ENCODE results near the gene RFTN1.

RFTN1 gene

DNA sequence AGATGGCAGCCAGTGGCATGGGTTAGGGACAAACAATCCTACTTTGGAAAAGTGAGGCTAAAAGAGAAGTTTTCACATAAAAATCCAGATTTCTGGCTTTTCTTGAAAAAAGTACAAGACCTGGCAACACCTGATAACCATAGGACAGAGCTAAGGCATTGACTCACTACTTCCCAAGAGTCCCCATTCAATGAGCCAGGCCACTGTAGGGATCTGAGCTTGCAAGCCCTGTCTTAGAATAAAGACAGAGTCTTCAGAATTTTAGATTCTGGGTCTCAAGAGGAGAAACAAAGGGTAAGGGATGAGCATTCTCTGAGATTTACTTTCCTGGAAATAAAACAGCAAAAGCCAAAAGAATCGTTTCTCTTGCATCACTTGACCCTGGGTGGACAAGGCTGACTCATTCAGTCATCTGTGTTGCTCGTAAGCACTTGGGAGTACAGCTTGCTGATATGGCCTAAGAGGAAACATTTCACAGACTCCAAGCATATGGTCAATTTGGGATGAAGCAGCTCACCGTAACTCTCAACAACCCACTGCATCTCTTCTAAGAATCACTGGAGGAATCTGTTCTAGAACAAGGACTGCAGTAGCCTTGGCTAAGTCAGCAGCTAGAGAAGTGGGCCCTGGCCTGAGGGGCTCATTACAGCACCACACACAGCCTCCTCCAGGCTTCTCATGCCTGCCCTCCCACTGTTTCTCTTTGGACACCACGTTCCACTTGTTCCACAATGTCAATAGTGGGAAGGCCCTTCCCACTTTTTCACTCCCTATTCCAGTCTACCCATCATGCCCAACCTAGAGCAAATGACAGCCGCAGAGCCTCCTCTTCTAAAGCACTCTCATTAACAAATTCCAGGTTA is 86.2 kb downstream of the RFTN1 start:
- DNase-seq: no peak

DNA sequence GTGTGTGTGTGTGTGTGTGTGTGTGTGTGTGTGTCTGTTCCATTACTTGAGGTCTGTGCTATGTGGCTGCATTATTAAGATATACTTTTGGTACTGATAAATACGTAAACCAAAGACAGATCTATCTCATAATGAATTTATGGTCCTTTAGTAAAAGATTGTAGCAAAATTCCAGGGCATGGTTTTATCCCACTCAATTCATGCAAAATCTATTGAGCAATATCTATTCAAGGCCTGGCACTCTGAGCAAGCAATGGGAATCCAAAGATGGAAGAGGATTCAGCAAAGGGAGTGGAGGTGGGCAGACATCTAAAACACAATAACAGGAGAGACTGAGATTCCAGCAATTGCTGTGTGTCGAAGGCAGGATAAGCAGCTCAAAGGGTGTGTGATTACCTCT is 86.8 kb downstream of the RFTN1 start:
- DNase-seq: no peak

DNA sequence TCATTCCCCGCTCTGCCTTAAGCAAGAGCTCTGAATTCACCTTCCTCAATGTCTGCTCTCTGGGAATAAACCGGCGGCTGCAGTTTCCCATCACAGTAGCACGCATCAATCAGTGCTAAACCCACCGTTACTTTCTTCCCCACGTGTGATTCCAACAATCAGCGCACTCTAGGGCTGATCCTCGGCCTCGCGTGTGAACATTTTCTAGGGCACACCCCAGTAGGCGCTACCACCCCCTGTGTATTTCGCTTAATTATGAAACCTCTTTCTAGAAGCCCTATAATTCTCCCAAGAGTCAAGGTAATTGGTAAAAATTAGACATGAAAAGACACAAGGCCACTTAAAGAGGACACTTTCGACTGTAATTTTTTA is 87.5 kb downstream of the RFTN1 start:
- DNase-seq: no peak

DNA sequence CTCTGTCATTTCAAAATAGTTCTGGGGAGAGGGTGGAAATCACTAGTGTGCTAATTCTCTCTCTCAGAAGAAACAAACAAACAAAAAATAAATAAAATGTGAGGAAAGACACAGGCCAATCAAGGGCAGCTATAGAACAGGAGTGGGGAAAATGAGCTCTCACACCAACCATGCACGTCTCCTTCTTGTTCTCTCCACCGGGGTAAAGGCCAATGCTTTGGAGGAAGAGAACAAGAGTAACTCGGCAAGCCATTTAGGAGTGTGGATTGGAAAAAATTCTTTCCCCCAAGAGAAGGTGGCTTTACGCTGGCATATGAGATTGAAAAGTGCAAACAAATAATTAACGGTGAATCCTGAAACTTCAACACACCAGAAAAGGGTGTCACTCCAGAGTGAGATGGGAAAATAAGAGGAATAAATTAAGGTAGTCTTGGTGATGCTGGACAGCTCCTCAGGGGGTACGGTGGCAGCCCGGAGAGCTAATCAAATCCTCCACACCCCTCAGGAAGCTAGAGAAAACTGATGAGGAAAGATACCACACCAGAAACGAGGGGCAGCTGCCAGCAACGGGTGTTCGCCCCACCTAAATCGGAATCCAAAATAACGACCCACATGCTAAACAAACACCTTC is 88.0 kb downstream of the RFTN1 start:
- DNase-seq: no peak

DNA sequence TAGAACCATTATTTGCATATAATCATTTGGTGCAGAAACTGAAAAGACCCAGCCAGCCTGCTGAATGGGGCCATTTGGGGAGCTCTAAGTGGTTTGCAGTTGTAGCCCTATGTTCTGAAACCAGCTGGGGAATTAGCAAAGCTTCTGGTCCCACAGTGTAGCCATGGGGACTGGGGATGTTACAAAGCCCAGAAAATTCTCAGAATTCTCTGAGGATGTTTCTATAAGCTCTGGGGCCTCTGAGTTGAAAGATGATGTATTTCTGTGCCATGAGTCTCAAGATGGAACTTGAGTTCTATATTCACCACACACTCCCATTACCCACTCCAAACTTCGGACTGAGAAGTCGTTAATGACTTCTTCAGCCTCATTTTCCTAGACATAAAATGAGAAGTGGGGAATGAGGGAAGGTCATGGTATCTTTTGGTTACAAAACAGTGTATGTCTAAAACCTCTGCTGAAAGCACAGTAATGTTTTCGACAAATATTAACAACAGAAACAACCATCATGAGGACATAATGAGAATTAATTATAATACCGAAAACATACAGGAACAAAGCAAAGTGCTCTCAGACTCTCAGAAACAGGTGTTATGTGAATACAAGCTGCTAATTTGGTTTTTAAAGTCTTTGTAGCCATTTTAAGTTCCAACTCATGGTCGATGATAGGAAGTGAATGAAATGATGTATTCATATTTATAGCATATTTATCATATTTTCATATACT is 89.4 kb downstream of the RFTN1 start:
- DNase-seq: no peak

DNA sequence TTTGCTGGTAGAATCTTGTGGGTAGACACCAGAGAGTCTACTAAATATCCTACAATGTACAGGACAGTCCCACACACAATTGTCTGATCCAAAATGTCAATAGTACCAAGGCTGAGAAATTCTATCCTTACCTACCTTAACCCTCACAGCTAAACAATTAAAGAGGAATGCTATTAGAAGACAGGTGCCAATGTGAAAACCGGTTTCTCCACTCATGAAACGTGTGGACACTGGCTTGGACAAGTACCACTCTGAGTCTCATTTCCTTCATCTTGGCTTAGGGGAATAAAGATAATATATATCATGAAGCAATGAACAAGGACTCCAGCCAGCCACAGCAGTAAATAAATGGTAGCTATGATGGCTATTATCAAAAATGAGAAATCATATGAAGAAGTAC is 90.2 kb downstream of the RFTN1 start:
- no peak for DNase-seq

DNA sequence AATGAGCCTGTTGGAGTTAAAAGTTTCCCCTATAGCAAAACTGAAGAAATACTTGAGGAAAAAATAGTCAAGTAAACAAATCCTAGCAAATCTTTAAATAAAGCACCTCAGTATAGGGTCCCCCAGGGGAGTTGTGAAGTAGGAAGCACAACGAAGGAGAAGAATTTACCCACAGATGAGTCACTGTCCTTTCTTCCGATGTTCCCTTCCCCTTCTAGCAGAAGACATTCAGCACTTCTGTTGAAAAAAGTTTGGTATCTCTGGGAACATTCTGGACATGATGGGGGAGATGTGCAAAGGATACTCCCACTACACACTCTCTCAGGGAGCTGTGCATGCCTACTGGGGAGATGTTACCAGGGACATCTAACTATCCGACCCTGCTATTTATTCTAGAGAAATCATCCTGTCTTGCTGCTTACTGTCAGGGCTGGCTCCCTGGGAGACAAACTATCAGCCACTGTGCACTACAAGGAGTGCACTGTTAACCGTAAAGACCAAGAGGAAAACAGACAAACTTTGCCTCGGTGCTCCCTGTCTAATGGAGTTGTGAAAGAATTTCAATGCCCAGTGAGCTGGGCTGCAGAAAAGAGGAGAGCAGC is 93.8 kb downstream of the RFTN1 start:
- DNase-seq: no peak

DNA sequence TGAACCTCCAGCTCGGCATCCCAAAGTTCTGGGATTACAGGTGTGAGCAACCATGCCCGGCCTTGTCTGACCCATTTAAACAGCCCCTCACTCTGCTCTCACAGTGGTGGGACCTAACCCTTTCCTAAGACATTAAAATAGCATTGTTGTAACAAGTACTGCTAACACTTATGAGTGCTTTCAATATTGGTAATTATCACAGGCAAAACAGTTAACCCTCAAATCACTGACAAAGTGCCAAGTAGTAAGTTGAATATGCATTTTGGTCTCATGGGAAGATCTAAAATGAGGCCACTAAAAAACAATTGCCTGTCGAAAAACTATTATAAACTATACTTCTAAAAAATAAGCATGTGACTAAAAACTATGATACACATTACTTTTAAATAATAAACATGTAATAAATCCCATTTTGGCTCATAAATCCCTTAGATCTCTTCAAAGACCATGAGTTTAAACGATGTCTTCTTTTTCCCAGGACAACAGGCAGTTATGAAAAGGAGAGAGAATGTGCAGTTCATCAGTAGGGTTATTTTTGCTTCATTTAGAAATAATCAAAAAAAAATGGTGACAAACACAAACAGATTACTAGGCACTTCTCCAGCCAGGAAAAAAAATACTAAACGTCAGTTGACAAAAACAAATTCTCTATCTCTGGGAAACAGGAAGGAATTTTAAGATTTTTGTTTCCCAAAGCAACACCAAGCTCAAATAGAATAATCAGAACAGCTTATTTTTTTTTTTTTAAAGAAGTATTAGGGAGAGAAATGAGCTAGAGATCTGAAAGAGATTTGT is 95.4 kb downstream of the RFTN1 start:
- DNase-seq: no peak

DNA sequence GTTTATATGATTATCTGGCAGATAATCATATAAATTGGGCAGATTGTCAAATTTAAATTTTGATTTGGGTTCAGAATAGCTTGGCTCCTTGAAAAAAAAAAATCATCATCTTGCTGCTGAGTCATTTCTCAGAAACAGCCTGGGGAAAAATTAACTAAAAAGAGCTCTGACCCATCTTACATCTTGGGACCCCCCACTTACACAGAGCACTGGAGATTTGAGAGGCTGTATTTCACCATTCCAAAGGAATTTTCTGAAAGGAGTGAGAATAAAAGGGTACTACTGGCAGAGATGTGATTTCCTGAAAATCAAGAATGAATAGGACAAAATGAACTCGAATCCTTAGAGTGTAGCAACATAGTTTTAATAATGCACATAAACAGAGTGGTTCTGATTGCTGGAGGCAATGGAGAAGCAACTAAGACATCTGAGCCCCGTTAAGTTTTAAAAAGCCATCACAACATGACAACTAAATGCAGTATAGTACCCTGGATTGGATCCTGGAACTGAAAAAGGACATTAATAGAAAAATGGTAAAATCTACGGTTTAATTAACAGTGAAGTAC is 97.5 kb downstream of the RFTN1 start:
- DNase-seq: no peak

DNA sequence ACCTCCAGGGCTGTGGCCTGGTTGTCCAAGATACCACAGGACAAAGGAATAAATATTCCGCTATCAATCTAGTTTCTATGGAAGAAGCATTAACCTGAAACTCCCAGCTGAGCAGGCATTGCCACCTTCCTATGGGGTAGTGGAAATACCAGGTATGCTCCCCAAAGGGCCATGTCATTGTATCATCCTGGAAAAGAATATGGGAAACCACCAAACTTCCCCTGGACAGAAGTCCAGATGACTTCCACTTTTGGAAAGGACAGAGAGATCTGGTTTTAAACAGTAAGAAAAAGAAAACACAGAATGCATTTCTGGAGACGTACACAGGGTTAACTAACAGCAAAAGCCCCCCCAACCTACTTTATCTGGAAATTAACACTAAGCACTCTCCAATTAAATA is 100.2 kb downstream of the RFTN1 start:
- DNase-seq: no peak

DNA sequence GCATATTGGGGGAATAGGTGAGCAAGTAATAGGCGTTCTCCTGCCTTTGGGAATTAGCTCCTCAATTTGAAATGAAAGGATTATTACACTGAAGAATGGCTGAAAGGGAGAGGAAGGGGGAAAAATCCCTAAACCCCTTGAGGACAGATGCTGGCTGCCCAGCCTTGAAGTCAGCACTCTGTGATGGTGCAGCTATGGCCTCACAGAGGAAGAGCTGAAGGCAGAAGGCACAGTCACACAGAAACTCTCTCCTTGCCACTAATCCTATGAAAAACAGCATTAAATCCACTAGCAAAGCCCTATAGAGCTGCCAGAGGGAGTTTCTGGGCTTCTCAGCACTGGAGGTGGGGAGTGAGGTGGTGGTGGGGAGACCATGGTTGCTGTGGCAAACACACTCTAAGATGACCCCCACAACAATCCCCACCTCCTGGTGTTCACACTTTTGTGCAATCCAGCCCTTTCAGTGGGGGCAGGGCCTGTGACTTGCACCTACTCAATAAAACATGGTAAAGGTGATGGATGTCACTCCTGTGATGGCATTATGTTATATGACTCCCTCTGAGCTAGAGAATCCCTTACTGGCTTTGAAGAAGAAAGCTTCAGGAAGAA is 101.2 kb downstream of the RFTN1 start:
- DNase-seq: no peak

DNA sequence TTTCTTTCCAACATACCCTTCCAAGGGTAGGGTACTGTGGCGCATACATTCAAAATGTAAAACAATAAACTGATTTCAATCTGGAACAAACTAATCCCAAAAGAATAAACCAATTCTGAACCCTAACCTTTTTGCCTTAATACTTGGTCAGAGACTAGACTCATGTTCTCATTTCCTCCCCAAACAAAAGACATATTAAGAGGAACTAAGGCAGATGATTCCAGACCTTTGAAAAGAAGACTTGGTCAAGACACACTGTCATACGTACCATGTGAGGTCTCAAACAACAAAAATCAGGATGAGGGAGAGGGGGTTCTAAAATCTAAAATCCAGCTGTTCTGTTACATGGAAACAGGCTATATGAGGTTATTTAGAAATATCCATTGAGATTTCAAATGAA is 102.1 kb downstream of the RFTN1 start:
- no peak for DNase-seq

DNA sequence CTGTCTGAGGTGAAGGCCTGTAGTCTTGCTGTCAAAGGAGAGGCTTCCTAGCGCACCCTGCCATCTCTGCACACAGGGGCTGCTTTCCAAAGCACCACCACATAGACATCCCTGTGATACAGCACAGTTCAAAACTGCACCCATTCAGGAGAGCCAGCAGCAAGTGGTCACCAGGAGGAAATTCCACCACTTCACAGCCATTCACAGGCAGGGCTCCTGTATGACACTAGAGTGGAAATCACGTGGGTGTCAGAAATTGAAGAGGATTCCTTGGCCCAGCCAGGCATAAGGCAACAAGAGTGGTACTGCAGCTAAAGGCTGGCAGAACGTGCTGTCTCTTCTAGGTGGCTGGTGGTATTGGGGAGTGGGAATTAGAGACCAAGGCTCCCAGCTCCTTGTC is 102.8 kb downstream of the RFTN1 start:
- no peak for DNase-seq

DNA sequence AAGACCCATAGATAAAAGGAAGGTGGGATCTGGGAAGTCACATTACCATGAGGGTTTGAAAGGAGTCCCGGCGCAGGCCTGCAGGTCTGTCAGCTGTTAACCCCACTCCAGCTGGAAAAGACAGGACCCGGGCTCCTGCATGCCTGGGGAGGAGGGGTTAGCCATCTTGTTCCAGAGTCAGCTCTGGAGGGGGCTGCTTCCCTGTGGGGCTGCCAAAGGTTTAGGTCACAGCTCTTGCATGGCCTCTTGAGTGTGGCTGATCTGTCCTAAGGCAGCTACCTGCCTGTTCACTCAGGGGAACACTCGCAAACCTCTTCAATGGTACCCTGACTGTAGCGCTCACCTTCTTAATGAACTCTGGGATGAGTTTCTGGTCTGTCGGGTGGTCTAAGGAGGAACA is 104.5 kb downstream of the RFTN1 start:
- no peak for DNase-seq

DNA sequence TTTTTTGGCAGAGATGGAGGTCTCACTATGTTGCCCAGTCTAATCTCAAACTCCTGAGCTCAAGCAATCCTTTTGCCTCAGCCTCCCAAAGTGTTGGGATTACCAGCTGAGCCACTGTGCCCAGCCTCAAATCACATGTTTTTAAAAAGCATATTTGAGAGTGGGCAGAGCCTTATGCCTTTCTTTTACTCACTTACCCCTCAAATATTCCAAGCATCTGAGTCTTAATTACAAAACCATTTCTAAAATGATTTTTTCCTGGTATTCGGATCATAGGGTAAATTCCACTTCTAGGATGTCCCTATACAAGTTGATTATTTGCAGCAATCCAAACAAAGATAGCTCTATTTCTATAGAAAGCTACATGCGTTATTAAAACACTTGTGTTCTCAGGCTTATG is 106.1 kb downstream of the RFTN1 start:
- no peak for DNase-seq

DNA sequence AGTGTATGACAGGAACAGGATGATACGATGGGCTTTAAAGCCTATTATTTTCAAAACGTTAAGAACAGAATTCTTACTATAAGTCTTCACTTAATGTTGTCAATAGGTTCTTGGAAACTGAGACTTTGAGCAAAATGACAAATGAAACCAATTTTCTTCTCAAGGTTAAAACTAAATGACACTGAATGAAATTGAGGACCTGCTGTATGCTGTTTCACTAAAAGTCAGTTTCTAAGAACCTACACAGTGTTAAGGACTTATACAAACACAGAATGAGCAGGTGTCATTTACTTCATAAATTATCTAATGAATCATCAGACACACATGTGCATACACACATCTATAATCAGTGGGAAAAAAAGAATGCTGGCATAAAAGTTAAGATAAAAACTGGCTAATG is 106.9 kb downstream of the RFTN1 start:
- no peak for DNase-seq

DNA sequence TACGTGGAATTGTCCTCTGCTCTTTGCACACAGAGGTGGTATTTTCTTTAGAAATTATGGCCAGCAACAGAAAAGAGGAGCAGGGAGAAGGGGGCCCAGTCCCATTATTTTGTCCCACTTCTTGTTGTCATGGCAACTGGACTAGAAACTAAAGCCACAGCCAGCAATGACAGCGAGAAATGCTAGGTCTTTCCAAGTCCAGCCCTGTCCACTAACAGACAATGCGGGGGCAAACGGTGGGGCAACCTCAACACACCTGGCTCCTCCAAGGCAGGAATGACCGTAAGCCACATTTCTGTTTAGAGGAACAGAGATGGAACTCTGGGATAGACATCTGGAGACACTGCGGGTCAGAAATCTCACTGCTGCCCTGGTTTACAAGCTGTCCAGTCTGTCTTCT is 107.3 kb downstream of the RFTN1 start:
- DNase-seq: no peak

DNA sequence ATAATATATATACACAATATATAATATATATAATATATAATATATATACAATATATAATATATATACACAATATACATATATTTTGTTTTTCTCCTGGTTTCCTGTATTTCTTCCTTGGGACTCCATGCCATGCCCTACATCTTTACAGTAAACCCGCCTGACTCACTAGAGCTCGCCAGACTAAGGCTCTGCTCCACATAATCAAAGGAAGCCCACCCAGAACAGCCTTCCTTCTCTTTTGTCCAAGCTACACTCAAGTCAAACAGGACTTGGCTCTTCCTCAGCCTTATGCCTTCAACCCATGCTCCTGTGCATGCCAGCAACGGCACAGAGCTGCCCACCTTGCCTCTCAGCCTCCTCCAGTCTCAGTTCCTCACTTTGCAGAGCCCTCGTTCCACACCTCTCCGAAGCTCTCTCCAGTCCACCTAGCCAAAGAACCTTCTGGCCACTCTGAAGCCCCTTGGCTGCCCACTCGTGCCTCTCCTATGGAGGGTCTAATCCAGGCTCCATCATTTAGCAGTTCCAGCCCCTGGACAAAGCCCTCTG is 109.1 kb downstream of the RFTN1 start:
- DNase-seq: no peak

DNA sequence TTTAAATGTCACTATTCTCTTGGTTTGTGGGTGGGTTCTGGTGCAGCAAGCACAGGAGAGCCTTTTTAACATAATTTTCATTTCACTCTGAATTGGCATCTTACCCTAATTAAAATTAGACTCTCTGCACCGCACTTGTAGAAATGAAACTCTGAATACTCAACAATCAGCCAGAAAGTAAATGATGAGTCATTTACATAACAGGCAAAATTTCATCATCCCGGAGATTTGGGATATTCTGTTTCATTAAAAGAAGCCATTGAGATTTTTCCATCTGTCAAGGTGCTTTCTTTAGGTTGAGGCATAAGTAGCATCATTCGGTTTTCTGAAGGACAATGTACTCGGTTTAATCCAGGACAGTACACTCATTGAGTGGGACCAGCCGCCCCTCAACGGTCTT is 111.0 kb downstream of the RFTN1 start:
- no peak for DNase-seq

DNA sequence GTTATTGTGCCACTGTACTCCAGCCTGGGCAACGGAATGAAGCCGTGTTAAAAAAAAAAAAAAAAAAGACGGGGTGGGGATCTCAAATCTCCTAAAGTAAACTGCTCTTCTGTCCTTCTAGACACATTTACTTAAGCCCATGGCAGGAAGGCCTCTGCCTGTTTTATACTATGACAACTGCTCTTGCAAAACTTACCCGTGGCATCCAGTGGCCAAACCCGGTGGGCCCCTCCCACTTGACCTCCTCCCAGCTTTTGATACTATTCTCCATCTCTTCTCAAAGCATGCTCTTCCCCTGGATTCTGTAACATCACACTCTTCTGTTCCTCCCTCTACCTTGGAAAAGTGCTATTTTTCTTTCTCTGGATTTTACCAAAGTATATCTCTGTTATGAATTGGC is 112.2 kb downstream of the RFTN1 start:
- DNase-seq: no peak

DNA sequence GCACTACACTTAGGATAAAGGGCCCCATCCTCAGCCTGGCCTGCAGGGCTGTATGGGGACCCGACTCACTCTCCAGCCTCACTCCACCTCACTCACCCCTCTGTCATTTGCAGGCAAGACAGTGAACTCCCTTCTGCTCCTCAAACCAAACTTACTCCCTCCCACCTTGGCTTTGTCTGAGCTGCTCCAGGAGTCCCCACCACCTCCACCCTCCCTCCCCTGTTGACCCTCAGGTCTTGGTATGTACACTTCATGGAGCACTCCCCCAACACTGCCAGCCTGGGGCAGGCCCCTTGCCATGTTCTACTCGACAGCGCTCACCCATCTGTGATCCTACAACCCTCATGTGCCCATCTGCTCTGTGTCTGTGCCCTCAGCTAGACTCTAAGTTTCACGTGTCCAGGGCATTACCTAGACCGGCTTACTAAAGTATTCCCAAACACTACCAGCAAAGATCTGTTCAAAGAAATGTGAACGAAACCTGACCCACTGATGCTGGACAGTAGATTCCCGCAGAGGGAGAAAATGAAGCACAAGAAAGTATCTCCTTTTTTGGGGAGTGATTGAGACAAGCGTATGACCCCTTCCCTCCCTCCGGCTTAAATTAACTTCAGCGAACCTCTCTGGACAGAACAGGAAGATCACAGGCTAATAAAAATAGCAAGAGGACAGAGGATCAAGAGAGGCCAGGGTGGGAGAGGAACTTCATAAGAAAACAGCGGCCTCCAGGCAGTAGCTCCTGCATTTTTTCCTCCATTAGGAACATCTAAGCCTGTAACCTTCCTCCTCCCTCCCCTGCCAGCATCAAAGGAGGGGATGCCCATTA is 113.2 kb downstream of the RFTN1 start:
- DNase-seq: no peak
